GM18858 (cell line): ENCODE data around the gene MYO5A.
"Not testable (repeated sequence)": the region's sequence is repeated elsewhere in the genome, so short reads cannot be mapped to it uniquely, and the experiment has no call there.

ENCODE experiments used
- ATAC-seq: cut with Tn5 transposase; IDR thresholded peaks from one replicate; pipeline ENCODE4 v1.9.1; 2021; ENCODE audit not compliant: unreplicated experiment

MYO5A gene

DNA sequence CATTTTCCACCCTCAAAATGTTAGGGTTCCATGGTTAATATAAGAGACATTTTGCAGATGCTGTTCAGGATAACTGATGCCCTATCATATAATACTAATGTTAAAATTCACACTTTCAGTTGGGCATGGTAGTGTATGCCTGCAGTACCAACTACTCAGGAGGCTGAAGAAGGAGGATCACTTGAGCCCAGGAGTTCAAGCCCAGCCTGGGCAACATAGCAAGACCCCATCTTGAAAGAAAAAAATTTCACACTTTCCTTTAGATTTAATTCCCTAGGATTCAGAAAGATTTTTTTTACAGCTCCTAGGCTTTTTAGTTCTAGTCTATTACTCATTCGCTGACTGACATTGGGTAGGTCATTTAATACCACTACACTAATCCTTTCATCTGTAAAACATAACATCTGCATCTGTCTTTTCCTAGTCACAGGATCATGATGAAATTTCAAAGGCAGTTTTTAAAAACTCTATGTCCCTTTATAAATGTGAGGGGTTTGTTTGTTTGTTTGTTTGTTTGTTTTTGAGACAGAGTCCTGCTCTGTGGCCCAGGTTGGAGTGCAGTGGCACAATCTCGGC lies 103.7 kb downstream of the MYO5A start:
- no peak for ATAC-seq

DNA sequence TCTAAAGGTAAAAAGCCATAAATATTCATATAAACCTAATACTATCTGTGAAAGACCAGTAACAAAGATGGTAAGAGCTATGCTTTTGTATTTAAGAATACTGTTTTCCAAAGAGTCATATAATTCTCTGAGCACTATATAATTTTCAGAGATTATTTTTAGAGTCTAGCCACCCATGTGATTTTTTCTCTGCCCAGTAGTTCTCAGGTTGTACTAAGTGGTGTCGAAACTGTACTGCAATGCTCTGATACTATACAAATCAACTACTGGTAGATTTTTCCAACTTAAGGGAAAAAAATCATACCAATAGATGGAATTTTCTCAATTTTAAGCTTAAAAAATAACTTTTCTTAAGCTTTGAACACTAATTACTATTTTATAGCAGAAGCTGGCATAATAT lies 104.8 kb downstream of the MYO5A start:
- ATAC-seq: no peak

DNA sequence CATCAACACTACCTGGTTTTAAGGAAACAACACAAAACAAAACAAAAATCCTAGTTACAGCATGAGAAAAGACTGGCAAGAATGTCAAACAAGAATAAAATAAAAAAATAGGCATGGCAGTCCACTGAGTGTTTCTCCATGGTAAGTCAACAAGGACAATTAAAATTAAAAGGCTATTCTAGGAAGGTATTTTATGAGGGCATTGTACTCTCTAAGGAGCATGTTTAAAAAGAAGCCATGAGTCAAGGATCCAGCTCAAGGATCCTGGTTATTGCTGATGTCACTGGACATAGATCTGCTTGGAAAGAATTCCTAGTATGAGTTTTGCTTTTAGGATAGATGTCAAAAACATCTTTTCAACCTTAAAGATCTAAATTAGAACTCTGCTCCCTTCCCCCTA lies 106.7 kb downstream of the MYO5A start:
- ATAC-seq: no peak

DNA sequence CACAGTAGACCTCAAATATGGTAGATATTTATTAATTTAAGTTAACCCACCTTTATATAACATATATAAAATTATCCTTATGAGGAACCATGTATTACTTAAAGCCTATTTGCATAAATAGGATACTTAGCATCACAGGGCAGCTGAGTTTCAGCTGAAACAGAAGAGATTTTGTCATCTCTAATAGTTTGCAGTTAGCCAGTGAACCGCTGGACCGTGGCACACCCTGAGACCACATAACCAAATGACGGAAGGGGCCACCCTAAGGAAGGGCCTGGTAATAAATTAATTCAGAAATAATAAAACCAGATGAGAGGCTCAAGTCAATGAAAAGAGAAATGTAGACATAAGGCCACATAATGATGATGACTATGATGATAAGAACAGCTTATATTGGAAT lies 107.7 kb downstream of the MYO5A start:
- peak; percentile 68 for ATAC-seq

DNA sequence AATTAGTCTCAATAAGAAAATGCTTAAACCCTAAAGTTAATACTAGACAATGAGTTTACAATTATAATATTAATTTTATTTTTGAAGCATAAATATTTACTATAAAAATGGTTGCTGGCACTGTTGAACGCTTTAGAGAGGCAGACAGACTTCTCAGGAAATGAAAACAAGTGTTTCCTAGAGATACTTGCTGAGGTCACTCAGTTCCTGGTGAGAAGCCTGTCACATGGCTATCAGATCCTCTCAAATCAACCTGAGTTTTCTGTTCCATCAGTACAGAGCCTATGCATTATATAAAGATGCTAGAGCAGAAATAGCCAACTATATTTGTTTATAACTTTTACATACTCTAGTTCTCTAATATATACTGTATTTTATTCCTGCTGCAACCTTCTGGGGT lies 109.2 kb downstream of the MYO5A start:
- no peak for ATAC-seq

DNA sequence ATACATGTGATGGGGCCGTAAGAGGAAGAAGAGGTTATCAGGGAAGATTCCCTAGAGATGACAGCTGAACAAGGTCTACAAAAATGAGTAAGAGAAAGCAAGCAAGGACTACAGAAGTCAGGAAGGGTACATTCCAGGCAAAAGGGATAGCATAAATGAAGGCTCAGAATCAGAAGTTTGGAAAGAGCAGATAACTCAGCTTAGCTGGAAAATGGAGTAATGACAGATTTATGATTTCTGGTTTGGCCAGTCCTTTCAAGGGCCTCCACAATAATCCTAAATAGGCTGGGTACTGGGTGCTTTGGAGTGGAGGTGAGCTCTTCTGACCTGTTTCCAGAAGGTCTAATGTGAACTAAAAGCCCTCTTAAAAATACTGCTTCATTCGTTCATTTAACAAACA lies 110.7 kb downstream of the MYO5A start:
- ATAC-seq: no peak

DNA sequence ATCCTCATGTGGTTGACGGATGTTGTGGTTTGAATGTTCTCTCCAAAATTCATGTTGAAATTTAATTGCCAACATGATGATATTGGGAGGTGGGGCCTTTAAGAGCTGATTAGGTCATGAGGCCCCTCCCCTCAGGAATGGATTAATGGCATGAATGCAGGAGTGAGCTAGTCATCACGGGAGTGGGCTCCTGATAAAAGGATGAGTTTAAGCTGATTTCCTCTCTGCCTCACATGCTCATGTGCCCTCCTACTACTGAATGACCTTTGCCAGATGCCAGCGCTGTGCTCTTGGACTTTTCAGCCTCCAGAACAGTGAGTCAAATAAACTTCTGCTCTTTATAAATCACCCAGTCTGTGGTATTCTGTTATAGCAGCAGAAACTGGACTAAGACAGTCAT lies 111.2 kb downstream of the MYO5A start:
- ATAC-seq: no peak

DNA sequence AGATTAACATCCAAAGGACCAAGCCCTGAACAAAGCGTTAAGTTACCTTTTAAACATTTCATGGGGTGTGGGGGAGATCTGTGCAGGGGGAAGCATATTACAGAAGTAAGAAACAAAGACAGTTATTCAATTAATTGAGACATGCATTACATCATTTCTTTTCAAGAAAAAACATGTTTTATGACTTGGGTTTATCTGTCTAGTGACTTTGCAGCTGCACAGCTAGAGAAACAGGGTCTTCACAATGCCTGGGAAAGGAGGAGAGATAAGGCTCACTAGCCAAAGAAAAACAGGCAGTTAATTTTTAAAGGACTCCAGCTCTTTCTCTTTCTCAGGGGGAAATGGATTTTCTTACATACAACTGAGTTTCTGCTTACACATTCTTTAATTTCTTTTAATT lies 112.1 kb downstream of the MYO5A start:
- not testable (repeated sequence) for ATAC-seq

DNA sequence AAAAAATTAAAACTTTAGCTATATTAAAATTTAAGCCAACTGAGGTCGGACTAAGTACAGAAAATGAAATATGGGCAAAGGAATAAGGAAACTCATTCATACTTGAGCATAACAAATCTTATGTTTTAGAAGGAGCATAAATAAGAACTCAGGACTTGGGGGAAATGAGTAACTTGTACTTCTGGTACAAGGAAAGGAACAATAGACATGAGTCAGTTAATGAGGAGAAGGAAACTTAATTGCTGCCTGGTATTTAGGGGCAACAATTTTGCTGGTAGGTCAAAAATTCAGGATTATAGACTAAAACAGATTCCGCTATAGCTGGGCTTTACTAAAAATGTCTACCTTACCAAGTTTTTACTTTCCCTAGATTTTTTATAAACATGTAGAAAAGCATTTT lies 113.1 kb downstream of the MYO5A start:
- no peak for ATAC-seq

DNA sequence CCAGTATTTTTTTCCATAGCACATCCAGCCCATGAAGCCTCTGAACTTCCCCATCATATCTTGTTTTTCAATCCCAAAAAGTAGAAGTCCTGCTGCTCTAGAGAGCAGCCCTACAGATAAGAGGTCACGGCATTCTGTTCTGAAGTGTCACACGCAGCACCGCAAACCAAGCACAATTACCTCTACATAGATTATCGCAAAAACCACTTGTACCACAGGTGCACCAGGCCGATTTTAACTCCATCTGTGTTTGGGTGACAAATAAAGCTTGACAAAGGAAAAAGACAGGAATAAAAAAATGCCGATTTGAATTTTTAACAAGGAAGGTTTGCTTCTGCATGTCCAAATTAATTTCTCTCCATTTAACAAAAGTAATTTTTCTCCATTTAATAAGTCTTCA lies 113.7 kb downstream of the MYO5A start:
- no peak for ATAC-seq

DNA sequence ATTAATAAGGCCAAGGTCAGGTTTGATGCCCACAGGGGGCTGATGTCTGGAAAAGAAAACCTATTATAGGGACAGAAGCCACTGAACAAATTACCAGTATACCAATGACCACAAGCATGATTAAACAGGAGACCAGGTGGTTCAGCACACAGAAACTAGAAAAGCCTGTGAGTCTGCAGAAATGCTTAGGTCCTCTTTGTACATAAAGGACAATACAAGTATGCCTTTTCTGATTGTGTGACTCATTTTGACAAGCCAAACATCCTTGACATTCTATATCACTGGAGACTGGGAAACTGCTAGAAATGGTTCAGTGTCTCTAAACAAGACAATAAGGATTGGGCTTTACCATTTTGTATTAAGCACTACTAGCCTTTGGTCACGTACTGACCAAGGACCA lies 119.9 kb downstream of the MYO5A start:
- no peak for ATAC-seq

DNA sequence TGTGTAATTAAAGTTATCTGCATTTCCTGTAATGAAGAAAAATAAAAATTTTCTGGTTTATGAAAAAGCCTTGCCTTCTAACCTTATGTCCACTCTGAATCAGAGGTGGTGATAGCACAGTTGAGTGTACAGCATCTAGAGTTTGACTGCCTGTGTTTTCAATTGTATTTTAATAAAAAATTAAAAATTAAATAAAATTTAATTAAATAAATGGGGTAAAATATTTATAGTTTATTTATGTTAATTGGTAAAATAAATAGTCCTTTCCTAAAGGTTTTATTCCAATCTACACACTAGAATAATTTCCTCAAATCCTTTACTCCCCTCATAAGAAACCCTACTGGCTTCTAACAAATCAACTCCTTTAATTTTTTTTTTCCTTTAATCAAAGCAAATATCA lies 121.3 kb downstream of the MYO5A start:
- no peak for ATAC-seq

DNA sequence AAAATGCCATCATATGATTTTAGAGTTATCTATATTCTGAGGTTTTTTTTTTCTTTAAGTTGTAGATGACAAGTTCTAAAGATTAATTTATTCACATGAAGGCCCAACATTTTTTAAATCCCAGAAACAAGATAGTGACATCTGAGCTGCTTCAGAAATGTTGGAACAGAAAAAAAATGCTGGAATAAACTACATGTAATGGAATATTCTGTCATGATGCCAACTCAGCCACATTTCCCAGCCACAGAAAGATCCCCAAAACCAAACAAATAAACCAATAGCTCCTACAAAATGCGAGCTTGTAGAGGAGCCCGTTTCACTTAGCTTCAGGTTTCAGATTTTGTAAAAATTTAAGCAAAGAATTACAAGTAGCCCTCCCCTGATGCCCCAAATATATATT lies 122.1 kb downstream of the MYO5A start:
- no peak for ATAC-seq

DNA sequence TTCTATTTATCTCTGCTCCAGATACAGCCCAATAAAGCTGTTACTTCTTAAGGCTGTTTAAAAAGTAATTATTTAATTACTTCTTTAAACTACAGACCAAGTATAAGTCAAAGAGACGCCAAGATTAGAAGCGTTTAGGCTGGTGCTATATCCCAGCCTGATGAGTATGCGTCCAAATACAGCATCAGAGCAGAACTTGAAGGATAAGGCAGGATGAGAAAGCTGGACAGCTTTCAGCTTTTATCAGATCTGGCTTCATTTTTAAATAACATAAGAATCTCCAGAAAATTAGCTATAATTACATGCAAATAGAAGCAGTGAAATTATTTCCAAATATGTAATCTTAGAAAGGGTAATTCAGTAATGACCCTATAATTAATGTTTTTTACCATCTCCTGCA lies 122.8 kb downstream of the MYO5A start:
- ATAC-seq: no peak

DNA sequence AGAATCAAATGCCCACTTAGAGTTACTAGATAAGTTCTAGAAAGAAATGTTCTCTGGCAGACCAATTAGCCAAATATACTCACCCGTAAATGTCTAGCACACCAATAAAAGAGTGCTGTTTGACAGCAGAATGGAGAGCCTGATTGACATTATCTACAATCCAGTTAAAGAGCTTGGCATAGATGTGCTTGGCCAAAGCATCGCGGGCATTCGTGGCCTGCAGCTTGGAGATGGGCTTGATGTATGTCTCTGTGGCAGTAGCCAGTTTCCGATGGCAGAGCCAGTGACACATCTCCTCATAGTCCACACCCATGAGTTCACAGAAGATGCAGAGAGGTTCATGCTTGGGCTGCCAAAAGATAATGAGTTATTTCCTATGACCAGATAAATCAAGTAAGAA lies 131.6 kb downstream of the MYO5A start:
- no peak for ATAC-seq

DNA sequence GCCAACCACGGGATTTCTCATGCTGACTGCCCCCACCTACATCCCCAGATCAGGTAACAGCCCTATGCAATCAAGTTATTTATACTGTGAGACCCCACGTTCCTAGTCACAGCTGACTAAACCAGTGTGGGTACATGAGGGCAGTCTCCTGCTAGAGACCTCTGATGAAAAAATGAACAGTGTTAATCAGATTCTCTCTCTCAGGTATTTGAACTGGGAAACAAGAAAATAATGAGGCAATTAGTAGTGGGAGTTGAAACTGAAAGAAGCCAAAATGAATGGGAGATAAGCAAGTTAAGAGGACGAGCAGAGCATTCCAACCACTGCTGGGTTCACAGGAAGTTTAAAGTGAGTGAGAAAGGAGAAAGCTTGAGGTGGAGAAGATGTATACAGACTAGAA lies 134.6 kb downstream of the MYO5A start:
- ATAC-seq: no peak

DNA sequence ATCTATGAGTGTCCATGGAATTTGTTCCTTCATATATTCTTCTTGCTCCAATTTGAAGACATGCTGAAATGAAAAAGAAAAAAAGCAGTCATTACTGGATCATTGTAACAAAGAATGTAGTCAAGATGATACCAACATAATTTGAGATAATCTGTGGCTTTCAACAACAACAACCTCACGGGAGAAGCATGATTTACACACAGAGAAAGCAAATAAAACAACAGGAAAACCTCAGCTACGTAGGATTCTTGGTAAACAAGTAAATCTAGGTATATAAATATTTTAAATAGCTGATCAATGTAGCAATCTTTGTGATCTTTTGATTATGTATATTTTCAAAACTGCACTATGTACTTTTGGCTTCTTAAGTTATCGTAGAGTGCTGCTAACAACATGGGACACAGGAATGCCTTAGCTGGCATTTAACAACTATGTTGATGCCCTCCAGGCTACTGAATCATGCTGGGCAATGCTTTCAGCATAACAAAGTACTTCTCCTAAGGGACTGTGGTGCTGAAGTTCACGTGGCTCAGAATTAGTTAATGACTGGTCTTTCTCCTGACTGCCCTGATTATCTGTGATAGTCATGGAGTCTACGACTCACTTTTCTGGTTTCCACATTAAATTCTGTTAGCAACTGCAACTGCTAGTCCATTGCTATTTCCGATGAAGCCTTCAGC lies 136.5 kb downstream of the MYO5A start:
- ATAC-seq: no peak

DNA sequence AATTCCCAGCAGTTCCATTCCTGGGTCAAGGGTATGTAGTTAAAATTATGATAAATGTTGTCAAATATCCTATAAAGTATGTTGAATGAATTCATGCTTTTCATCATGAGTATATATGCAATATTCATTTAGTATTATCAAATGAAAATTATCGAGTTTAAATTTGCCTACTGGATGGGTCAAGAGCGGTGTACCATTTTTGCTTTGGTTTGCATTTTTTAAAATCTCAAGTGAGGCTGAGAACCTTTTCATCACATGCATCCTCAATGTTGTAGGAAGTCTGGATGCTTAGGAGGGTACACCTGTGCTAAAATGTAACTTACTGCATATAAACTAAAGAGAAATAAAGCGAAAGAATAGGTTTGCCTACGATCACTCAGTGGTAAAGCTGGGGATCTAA lies 137.6 kb downstream of the MYO5A start:
- no peak for ATAC-seq

DNA sequence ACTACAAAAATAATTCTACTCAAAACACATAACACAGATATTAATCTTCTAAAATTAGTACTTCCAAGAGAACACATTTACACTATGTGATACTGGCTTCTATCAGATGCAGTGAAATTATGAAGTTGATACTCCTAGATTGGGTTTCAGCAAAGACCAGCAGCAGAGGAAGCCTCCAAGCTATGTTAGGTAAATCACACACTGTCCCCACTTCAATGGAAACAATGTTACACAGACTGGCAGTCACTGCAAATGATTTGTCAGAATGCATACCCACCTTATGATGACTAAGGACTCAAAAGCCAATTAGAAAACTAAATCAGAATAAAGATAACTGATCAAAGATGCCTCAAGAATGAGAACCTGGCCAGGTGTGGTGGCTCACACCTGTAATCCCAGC lies 143.0 kb downstream of the MYO5A start:
- ATAC-seq: no peak

DNA sequence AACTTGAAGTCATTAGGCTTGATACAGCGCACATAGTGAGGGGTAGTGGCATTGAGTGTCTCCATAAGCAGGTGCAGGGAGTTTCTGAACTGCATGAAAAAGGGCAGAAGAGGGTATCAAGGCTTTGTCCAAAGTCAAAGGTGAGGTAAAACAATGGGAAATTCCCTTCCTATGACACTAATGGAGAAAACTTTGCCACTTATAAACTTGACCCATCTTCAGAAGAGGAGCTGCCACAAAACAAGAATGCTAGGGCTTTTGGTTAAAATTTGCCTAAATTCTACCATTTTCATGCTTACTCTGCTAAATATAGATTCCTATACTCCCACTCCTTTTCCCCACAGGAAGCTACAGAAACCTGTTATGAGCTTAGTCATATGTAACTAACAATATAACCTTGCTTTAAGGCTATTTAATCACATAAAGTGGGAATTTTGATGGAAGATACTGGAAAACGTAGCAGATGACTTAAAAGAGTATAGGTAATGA lies 145.5 kb downstream of the MYO5A start:
- peak; percentile 33 for ATAC-seq

DNA sequence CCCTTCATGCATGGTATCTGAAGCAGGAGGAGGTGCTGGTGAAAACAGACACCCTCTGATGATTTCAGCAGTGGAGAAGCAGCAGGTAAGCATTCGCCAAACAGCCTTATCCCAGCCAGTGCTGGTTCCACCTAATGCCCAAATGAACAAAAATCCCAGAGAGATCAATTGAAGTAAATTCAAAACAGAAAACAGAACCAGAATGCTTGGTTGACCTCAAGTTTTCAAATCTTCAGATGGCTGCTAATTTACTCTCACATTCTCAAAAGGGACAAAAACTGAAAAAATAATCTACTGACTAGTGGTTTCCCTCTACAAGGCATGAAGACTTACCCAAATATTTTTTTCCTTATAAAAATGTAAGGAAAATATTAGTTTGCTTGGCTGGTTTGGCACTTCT lies 146.0 kb downstream of the MYO5A start:
- ATAC-seq: peak; percentile 14

DNA sequence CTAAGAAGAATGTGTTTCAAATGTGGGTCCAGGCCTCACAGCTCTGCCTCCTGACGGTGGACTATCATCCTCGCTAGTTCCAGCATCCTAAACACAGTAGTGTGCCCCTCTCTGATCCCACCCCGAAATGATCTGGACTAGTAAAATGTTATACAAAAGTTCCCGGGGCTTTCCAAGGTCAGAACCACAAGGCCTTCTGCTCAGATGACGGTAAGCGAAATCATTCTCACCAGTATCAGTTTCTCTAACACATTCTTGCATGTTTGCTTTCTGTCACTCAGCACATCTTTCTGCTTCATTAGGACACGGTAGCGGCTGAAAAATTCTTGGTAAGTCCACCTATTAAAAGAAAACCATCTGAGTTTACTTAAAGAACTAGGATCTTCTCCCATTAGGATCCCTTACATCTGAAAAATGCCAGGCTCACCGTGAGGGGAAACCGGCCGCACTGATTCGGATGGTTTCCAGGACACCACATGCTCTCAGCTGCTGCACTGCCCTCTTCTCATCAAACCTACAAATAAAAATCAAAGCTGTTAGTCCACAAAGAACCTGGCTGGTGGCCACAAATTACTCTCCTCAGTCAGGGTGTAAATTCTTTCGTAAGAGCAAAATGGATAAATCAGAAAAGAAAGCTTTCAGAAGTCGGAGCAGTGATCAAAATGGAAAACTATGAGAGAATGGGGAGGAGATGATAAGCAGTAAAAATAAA lies 149.1 kb downstream of the MYO5A start:
- ATAC-seq: peak; percentile 49
